Activated effector memory CD4-positive, alpha-beta T cell treated with anti-CD3 and anti-CD28 coated beads, Interleukin-2, amount 50 U/mL, for 16 hours (primary cell): ENCODE data around the gene PORCN.
"Not testable (repeated sequence)": the region's sequence is repeated elsewhere in the genome, so short reads cannot be mapped to it uniquely, and the experiment has no call there.

Experiments
- DNase-seq: peaks from one replicate; pipeline ENCODE4 v3.0.0-alpha.2; 2020

PORCN gene

DNA sequence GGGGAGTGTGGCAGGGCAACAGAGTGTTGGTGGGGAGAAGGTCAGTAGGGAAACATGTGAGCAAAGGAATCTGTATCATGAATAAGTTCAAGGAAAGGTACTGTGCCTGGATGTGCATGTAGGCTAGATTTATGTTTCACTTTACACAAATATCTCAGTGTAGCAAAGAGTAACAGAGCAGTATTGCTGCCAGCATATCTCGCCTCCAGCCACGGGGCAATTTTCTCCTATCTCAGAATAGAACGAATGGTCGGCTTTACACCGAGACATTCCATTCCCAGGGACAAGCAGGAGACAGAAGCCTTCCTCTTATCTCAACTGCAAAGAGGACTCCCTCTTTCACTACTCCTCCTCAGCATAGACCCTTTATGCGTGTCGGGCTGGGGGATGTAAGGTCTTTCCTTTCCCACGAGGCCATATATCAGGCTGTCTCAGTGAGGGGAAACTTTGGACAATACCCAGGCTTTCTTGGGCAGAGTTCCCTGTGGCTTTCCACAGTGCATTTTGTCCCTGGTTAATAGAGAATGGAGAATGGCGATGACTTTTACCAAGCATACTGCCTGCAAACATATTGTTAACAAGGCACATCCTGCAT, 47.0 kb downstream of the PORCN start:
- not testable (repeated sequence) for DNase-seq

DNA sequence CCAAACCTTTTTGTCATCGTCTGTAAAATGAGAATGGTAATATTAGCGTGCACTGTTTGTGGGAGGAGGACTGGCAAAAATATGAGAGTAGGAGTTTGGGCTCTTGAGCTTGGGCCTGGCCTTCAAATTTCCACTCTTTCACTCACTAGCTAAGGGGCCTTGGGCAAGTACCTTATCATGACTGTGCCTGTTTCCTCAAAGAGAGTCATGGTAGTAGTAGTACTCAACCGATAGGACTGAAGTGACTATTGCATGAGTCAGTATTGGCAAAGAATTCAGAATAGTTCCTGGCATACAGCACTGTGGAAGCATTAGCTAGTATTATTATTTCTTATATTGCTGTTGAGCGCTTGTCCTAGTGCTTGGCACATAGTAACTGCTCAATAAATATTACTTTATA, 49.5 kb downstream of the PORCN start:
- no peak for DNase-seq

GRCh38 chrX:48559636-48560035, 50.8 kb downstream of the PORCN start:
- DNase-seq = no peak

DNA sequence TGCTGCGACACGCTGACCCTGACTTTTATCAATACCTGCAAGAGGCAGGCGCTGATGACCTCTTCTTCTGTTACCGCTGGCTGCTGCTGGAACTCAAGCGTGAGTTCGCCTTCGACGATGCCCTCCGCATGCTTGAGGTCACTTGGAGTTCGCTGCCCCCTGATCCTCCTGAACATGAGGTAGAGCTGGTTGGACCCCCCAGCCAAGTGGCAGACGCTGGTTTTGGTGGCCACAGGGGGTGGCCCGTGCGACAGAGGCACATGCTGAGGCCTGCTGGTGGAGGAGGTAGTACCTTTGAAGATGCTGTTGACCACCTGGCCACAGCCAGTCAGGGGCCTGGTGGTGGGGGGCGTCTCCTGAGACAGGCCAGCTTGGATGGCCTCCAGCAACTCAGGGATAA, 51.3 kb downstream of the PORCN start:
- no peak for DNase-seq

DNA sequence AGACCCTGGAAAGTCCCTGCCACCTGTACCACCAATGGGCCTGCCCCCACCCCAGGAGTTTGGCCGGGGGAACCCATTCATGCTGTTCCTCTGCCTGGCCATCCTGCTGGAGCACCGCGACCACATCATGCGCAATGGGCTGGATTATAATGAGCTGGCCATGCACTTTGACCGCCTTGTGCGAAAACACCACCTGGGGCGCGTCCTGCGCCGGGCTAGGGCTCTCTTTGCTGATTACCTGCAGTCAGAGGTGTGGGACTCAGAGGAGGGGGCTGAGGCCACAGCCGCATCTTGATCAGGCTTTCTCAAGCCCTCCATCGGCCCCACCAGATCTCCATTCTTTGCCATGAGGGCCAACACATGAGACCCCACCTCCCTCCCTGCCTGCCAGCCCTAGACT, 51.9 kb downstream of the PORCN start:
- no peak for DNase-seq

DNA sequence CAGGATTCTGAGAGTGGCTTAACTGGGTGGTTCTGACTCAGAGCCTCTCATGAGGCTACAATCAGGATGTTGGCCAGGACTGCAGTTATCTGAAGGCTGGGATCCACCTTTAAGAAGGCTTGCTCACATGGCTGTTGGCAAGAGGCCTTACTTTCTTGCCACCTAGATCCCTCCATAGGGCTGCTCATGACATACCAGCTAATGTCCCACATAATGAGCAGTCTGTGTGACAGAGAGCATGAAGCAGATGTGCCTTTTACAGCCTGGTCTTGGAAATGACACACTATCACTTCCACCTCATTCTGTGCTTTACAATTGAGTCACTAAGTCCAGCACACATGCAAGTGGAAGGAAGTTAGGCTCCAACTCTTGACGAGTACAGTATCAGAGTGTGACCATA, 61.2 kb downstream of the PORCN start:
- DNase-seq = no peak
